ENCODE data around the gene LCLAT1.

DNA sequence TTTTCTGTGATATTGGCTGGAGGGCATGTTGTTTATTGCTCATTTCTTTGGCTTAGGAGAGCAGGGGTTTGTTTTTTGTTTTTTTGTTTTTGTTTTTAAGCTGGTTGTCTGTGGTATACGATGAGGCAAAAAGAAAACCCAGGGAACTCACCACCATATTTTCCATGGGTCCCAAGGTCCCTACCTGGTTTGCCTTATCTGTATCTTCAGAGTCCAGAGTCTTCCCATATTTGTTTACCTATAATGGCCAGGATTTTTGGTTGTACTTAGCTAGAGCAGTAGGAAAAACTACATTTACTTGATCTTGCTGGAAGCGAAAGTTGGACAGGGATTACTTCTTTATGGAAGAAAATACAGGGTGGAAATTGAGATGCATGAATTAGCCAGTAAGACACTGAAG lies 9.5 kb downstream of the LCLAT1 start:
- TF ChIP-seq YY1 (IDR thresholded peaks at IDR 0.05; ENCODE audit: insufficient read depth, insufficient read length) = no peak
- no peak for TF ChIP-seq SUZ12 (IDR thresholded peaks at IDR 0.05; ENCODE audit: extremely low read depth, insufficient read depth, insufficient read length)
- no peak for TF ChIP-seq ZNF274 (IDR thresholded peaks at IDR 0.05; ENCODE audit: low read depth, low read length)
